PC-3 (cell line): ENCODE results near the gene CDK14. TPM values are rescaled to one million over a fixed set of nuclear protein-coding genes. Genes with fewer than 3 reads are reported as not detected.

ENCODE experiments used
- ATAC-seq: fragments of 200-7000 bp; cut with Tn5 transposase; 2 replicates; pipeline ENCODE4 v1.9.1; 2020; ENCODE audit warnings: mild to moderate bottlenecking, moderate library complexity
- BruUV-seq: library from RNA; stranded (reverse); fragments of 400-500 nt; replicated peaks from 2 replicates; lab custom pipeline; 2021; lab: Mats Ljungman, UMichigan
- CTCF ChIA-PET: fragments of 300-600 bp; sonication (Branson Sonifier 250); formaldehyde crosslinking; loops from one replicate; lab custom pipeline; 2022; ENCODE audit warnings: antibody characterized with exemption; lab: Charles Lee
- POLR2A ChIA-PET: fragments of 300-600 bp; sonication (Branson Sonifier 250); formaldehyde crosslinking; loops from one replicate; lab custom pipeline; 2022; ENCODE audit warnings: antibody characterized with exemption; ENCODE audit not compliant: unreplicated experiment; lab: Charles Lee
- DNase-seq: peaks from one replicate; pipeline ENCODE4 v3.0.0-alpha.2; 2015
- H2AFZ ChIP-seq: fragments of 300-600 bp; sonication (generic); 2 replicates; pipeline ENCODE4 v1.6.0; 2016; ENCODE audit warnings: antibody characterized with exemption, low read length
- H3F3A ChIP-seq: fragments of 300-600 bp; sonication (generic); one replicate; pipeline ENCODE4 v1.6.0; 2017; ENCODE audit warnings: antibody characterized with exemption, low read length, control low read depth, mild to moderate bottlenecking; ENCODE audit not compliant: unreplicated experiment
- H3K27ac ChIP-seq: fragments of 300-600 bp; sonication (generic); 2 replicates; pipeline ENCODE4 v1.5.1; 2016; ENCODE audit warnings: mild to moderate bottlenecking, low read length
- H3K27me3 ChIP-seq: fragments of 300-600 bp; sonication (generic); 2 replicates; pipeline ENCODE4 v1.6.1; 2016; ENCODE audit warnings: low read length, mixed read lengths
- H3K36me3 ChIP-seq: fragments of 300-600 bp; sonication (generic); 2 replicates; pipeline ENCODE4 v1.6.1; 2016; ENCODE audit warnings: low read depth, mixed run types, low read length, mixed read lengths
- H3K4me1 ChIP-seq: fragments of 300-600 bp; sonication (generic); 2 replicates; pipeline ENCODE4 v1.5.1; 2016; ENCODE audit warnings: low read length; ENCODE audit not compliant: insufficient read depth
- H3K4me2 ChIP-seq: fragments of 300-600 bp; sonication (generic); 2 replicates; pipeline ENCODE4 v1.6.0; 2016; ENCODE audit warnings: low read length
- H3K4me3 ChIP-seq: fragments of 300-600 bp; sonication (generic); 2 replicates; pipeline ENCODE4 v1.5.1; 2016; ENCODE audit warnings: mild to moderate bottlenecking, low read length, mixed read lengths
- H3K79me2 ChIP-seq: fragments of 300-600 bp; sonication (generic); 2 replicates; pipeline ENCODE4 v1.6.1; 2017; ENCODE audit warnings: low read length, mixed read lengths
- H3K9ac ChIP-seq: fragments of 300-600 bp; sonication (generic); 2 replicates; pipeline ENCODE4 v1.6.0; 2016; ENCODE audit warnings: mild to moderate bottlenecking, low read length
- H3K9me2 ChIP-seq: fragments of 300-600 bp; sonication (generic); replicated peaks from 2 replicates; pipeline ENCODE4 v1.6.1; 2016; ENCODE audit warnings: mixed run types, low read length, mixed read lengths
- H3K9me3 ChIP-seq: fragments of 300-600 bp; sonication (generic); 2 replicates; pipeline ENCODE4 v1.6.1; 2016; ENCODE audit warnings: low read length, mixed read lengths
- H4K20me1 ChIP-seq: fragments of 300-600 bp; sonication (generic); 2 replicates; pipeline ENCODE4 v1.6.1; 2016; ENCODE audit warnings: low read length, mixed read lengths
- EZH2 ChIP-seq: fragments of 300-600 bp; sonication (generic); IDR thresholded peaks from one replicate; pipeline ENCODE4 v1.6.1; 2017; ENCODE audit warnings: antibody characterized with exemption, mild to moderate bottlenecking, low read length; ENCODE audit not compliant: unreplicated experiment
- EZH2phosphoT487 ChIP-seq: fragments of 300-600 bp; sonication (generic); IDR thresholded peaks from 2 replicates; pipeline ENCODE4 v1.6.1; 2018; ENCODE audit warnings: mild to moderate bottlenecking, antibody characterized with exemption, low read length, borderline replicate concordance
- intact Hi-C: fragments of 100-400 bp; cut with micrococcal nuclease; formaldehyde crosslinking; loops from 2 replicates; pipeline ENCODE4 v1.9.0; 2023
- total RNA-seq: library from RNA; depleted of rRNA; stranded (reverse); fragments of >200 nt; gene quantifications from 2 replicates; pipeline ENCODE4 v1.2.3, GENCODE V29; 2014
- TF ChIP-seq, protein P1 (sequence below): fragments of 300-600 bp; sonication (generic); conservative IDR thresholded peaks from 2 replicates; pipeline ENCODE4 v1.5.1; 2017; ENCODE audit warnings: antibody characterized with exemption, low read depth, mild to moderate bottlenecking, low read length

CDK14 gene
- total RNA-seq, 1 experiment from 2014 or later = 8.2 TPM

DNA sequence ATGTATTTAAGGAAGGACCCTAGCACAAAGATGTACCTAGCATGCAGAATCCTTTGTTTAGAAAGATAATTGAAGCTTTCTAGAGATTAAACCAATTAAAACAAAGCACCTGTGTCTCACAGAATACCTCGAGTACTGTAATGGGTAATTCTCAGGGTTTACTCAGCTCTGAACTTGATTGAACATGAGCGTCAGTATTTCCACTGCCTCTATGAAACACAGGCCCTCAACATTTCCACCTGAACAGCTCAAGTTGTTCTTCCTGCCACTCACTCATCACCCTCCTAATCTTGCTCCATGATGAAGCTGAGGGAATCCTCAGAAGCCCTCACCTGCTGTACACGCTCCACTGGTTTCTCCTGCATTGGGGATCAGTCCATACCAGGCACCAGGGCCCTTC, 634.4 kb downstream of the CDK14 start:
- no peaks in the 10 kb centered on the region for H3K27me3 ChIP-seq
- ChIA-PET CTCF (no interaction called here), POLR2A (no interaction called here)
- no peak overlapping the region for H2AFZ ChIP-seq
- no peaks in the 10 kb centered on the region for H3K9me3 ChIP-seq
- peaks cover 21% of the 10 kb centered on the region for H3K4me1 ChIP-seq
- DNase-seq (no peak), ATAC-seq (no peak)
- intact Hi-C loops = no loop called here
- no peak overlapping the region for H3K4me3 ChIP-seq
- H3F3A ChIP-seq = no peaks in the 10 kb centered on the region
- no peak overlapping the region for H3K4me2 ChIP-seq
- no peaks in the 10 kb centered on the region for H3K9me2 ChIP-seq
- no peak overlapping the region for H3K27ac ChIP-seq
- H3K36me3 ChIP-seq = no peaks in the 10 kb centered on the region
- H3K9ac ChIP-seq = no peak overlapping the region
- BruUV-seq = no TSS peak
- no peaks in the 10 kb centered on the region for H4K20me1 ChIP-seq
- TF ChIP-seq, protein P1, sequence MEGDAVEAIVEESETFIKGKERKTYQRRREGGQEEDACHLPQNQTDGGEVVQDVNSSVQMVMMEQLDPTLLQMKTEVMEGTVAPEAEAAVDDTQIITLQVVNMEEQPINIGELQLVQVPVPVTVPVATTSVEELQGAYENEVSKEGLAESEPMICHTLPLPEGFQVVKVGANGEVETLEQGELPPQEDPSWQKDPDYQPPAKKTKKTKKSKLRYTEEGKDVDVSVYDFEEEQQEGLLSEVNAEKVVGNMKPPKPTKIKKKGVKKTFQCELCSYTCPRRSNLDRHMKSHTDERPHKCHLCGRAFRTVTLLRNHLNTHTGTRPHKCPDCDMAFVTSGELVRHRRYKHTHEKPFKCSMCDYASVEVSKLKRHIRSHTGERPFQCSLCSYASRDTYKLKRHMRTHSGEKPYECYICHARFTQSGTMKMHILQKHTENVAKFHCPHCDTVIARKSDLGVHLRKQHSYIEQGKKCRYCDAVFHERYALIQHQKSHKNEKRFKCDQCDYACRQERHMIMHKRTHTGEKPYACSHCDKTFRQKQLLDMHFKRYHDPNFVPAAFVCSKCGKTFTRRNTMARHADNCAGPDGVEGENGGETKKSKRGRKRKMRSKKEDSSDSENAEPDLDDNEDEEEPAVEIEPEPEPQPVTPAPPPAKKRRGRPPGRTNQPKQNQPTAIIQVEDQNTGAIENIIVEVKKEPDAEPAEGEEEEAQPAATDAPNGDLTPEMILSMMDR = no peak
- TF ChIP-seq EZH2phosphoT487 = no peak
- no peak for TF ChIP-seq EZH2
- H3K79me2 ChIP-seq = no peaks in the 10 kb centered on the region

DNA sequence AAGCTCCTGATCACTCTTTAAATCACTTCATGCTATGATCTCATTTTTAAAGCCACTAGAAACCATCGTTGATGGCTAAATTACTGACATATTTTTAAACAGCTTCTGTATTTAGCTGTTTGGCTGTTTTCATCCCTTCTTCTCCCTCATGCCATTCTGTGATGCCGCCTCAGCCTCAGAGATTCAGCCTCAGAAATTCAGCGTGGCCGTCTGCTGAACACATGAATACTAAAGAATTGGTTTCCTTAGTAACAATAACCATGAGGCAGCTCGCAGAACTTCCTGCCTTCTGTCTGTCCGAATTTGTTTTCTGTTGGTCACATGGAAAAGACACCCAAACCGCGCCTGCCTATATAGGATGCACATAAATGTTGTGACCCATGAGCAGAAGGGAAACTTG, 637.1 kb downstream of the CDK14 start:
- intact Hi-C loops = no loop called here
- POLR2A ChIA-PET = interaction anchor here (0.6 kb wide), 1 partner anchor 1189 kb away, joined by 3 read pairs; no protein-coding TSS in a partner anchor

DNA sequence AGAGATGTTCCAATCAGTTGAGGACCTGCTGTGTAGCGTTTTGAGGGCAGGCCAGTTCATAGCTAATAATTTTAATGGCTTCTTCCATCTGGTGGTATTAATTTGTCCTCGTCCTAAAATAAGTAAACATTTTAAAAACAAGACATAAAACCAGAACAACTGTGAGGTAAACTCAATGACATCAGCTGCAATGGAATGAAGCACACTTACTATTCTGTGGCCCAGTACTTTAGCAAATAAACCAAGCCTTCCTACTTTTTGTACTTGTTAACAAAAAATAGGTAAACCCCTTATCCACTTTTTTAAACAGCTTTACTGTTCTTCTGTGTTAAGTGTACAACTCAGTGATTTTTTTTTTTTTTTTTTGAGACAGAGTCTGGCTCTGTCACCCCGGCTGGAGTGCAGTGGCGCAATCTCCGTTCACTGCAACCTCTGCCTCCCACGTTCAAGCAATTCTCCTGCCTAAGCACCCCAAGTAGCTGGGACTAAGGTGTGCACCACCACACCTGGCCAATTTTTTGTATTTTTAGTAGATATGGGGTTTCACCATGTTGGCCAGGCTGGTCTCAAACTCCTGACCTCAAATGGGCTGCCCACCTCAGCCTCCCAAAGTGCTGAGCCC, 639.2 kb downstream of the CDK14 start:
- Histone ChIP-seq H3K79me2 (no peaks in the 10 kb centered on the region), H3K9me2 (no peaks in the 10 kb centered on the region), H3K36me3 (no peaks in the 10 kb centered on the region), H3K9ac (no peak overlapping the region), H3K27me3 (no peaks in the 10 kb centered on the region), H4K20me1 (no peaks in the 10 kb centered on the region), H3K27ac (no peak overlapping the region), H3K4me1 (peaks cover 10% of the 10 kb centered on the region; the same call in 1 of the 2 replicates), H3K9me3 (no peaks in the 10 kb centered on the region), H3K4me3 (no peak overlapping the region), H2AFZ (no peak overlapping the region), H3K4me2 (no peak overlapping the region), H3F3A (no peaks in the 10 kb centered on the region)
- BruUV-seq = no TSS peak
- CTCF ChIA-PET = no interaction called here
- DNase-seq (no peak), ATAC-seq (no peak)
- intact Hi-C loops = no loop called here
- POLR2A ChIA-PET = no interaction called here
- TF ChIP-seq, protein P1 = no peak
- no peak for TF ChIP-seq EZH2
- no peak for TF ChIP-seq EZH2phosphoT487

More for the DNA sequence above, 637.1 kb downstream of the CDK14 start:
- H3K27me3 ChIP-seq = no peaks in the 10 kb centered on the region
- H3K9me2 ChIP-seq = no peaks in the 10 kb centered on the region
- ATAC-seq (no peak), DNase-seq (no peak)
- no peaks in the 10 kb centered on the region for H3F3A ChIP-seq
- no peak overlapping the region for H3K4me3 ChIP-seq
- peaks cover 16% of the 10 kb centered on the region for H3K4me1 ChIP-seq
- no peaks in the 10 kb centered on the region for H3K36me3 ChIP-seq
- BruUV-seq = no TSS peak
- no peaks in the 10 kb centered on the region for H3K9me3 ChIP-seq
- no peak overlapping the region for H2AFZ ChIP-seq
- TF ChIP-seq, protein P1 = no peak
- TF ChIP-seq EZH2phosphoT487 (no peak), EZH2 (no peak)
- H3K4me2 ChIP-seq = no peak overlapping the region
- no peaks in the 10 kb centered on the region for H3K79me2 ChIP-seq
- CTCF ChIA-PET = no interaction called here
- H4K20me1 ChIP-seq = no peaks in the 10 kb centered on the region
- H3K27ac ChIP-seq = no peak overlapping the region
- no peak overlapping the region for H3K9ac ChIP-seq
